ENCODE data around the gene CROCC.
A peak's percentile ranks its signal among the peaks of the same experiment; 100 is the strongest.

The CROCC gene

GRCh38 chr1:16991571-16991970 lies 69.8 kb downstream of the CROCC start:
- no peak for DNase-seq

- DNase-seq = no peak
Observed at GRCh38 chr1:16992102-16992501, 70.4 kb downstream of the CROCC start.

GRCh38 chr1:16992675-16993074 lies 70.9 kb downstream of the CROCC start:
- no peak for DNase-seq

DNA sequence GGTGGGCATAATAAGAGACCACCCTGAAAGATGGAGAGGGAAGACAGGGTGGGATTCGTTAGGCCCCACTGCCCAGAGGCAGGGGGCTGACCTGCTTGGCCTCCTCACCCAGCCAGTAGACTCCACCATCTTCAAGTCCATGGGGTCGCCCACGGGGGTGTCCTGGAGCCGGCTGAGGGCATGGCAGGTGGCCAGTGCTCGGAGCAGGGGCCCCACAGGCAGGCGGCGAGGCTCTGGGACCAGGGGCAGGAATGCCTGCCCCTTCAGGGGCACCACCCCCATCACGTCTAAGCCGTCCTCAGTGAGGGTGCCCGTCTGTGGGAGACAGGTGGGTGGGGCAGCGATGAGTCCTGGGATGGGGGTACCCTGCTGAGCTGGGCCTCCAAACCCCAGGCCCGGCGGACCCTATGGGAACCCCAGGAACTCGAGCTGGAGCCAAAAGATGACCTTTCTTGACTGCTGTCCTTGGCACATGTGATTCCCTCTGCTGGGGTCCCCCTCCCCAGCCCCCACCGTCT lies 71.8 kb downstream of the CROCC start:
- no peak for DNase-seq

DNA sequence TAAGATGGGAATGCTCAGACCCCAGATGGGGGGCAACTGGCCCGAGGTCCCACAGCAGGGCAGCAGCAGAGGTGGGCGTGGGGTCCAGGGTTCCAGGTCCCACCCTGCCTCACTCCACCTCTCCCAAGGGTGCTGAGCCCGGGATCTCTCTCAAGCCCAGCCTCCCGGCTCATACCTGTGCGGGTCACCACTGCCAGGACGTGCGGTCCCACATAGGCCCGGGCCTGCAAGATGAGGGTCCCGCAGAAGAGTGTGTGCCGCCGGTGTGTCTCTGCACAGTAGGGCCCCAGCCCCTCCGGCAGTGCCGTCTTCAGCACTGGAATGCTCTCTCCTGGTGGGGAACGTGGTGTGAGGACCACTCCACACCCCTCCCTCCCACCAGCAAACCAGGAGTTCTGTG lies 75.1 kb downstream of the CROCC start:
- DNase-seq = no peak

DNA sequence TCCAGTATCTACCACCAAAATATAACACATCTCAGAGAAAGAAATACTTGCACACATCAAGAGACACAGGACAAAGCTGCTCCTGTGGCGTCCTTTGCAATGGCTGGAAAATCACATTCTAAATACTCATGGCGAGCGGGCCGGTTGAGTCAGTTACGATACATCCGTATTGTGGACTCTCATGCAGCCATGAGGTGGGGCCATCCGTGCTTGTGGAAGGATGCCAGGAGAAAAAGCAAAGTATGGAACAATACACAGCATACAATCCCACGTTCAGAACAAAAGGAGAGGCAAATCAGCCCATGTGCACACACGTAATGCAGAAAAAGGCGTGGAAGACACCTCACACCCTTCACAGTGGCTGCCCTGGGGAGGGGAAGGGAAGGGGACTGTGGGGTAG lies 76.9 kb downstream of the CROCC start:
- DNase-seq = no peak

GRCh38 chr1:16999863-17000262 lies 78.1 kb downstream of the CROCC start:
- no peak for DNase-seq

- no peak for DNase-seq
Observed at GRCh38 chr1:17001760-17002523, 80.2 kb downstream of the CROCC start.

GRCh38 chr1:17002524-17002902 lies 80.8 kb downstream of the CROCC start:
- DNase-seq = no peak

- DNase-seq = no peak
Observed at GRCh38 chr1:17004466-17005364, 83.0 kb downstream of the CROCC start.

DNA sequence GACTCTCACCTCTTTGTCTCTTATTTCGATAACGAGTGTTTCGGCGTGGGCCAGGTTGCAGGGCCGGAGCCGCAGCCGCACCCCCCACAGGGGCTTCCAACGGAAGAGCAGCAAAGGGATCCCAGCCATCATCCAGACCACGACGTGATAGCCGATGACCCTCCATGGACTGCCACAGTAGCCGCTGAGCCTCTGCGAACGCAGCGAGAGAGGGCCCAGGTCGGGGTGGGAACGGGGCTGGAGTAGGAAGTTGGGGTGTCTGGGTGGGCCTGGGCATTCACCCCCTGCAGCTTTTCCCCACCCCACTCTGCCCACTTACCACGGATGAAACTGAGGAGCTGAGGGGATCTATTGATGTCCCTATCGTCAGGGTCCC lies 83.6 kb downstream of the CROCC start:
- DNase-seq = no peak

- DNase-seq = no peak
Observed at GRCh38 chr1:17007121-17007520, 85.4 kb downstream of the CROCC start.

GRCh38 chr1:17008208-17008855 lies 86.6 kb downstream of the CROCC start:
- no peak for DNase-seq

GRCh38 chr1:17009706-17010105 lies 88.0 kb downstream of the CROCC start:
- no peak for DNase-seq

DNA sequence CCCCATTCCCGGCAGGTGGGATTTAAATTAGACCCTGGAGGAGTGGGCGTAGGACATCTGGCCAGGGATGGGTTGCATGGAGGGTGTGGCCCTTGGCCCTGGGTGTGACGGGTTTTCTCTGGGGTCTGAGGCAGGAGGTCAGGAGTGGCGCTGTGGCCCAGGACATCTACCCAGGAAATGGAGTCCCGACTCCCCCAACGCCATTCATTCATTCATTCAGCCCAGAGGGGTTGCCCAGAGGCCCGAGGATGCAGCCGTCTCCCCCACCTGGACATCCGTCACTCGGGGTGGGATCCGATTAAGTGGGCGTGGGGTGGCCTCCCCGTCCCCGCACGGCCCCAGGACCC lies 89.3 kb downstream of the CROCC start:
- no peak for DNase-seq

DNA sequence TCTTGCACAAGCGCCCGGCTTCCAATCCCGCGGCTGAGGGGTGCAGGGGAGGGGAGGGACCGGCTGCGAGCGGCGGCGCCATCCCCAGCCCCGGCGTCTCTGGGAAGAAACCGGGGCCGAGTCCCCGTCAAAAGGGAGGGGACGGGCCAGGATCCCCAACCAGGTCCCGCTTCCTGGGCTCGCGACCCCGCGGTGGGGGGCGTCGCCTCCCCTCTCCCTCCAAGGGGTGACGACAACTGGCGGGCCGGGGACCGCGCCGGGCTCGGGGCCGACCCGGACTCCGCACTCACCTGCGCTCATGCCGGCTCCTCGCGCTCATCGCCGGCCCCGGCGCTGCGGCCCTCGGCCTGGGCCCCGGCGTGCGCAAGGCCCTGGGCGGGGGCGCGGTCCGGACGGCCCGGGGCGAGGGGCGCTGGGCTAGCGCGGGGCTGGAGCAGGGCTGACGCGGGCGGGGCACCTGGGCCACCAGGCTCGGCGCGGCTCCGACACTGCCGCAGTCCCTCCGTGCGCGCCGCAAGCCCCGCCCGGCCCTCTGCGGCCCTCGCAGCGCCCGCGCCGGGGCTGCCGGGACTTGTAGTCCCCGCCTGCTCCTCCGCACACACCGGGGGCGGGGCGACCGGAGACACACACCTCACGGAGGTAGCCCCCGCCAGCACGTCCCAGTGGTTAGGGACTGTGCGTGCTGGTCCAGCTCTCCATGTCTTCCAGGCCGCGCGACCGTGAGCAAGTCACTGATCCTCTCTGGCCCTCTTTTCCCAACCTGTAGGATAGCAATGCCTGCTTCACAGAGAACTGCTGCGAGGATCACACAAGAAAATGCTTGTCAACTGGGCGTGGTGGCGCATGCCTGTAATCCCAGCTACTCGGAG lies 89.9 kb downstream of the CROCC start, which contains the start of gene ATP13A2:
ATP13A2 (minus strand) TSS at position 490 of the 869 bp plus-strand sequence; CDS start at position 300, 190 bp downstream.
- peak; percentile 21 for DNase-seq

DNA sequence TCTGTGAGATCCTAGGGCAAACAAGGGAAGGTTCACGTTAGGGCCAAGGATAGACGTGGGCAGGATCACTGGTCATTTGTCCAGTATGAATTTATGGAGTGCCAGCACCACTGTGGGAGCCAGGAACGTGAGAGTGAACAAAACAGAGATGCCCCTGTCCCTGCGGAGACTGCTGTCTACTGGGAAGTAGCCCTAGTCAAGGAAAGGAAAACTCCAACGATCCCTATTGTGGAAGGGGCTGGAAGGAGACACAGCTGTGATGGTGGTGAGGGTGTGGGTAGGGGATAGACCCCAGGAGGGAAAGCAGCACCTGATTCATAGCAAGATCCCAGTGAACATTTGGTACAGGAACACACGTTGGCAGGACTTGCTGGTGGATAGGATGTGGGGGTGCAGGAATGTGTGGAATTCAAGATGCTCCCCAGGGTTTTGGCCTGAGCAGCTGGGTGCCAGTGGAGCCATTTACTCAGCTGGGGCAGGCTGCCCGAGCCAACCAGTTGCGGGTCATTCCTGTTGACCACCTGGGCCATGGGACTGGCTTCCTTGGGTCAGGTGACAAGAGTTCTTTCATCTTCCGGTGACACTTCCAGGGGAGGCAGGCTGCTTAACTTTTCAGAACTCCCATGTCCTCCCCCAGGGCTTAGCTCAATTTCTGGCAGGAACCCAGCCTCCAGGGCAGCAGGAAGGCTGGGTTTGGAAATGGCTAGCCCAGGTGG lies 91.2 kb downstream of the CROCC start:
- no peak for DNase-seq

- peak; percentile 21 for DNase-seq
Observed at GRCh38 chr1:17013491-17014320, 92.0 kb downstream of the CROCC start.

GRCh38 chr1:17014671-17015567 lies 93.2 kb downstream of the CROCC start:
- no peak for DNase-seq

DNA sequence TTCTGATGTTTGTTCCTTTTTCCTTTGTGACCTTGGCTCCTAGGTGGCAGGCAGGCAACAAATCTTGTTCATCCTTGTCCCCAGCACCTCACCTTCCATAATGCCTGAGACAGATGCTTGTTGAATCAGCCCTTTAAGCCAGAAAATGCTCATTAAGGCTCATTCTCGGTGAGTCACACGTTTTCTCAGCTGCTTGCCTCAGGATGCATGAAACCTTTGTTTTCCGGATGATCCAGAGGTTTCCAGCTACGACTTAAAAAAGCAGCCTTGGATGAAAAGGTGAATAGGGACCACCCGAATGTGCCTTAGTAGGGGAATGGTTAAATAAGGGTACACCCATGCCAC lies 94.6 kb downstream of the CROCC start:
- DNase-seq = no peak
